HepG2 (cell line): ENCODE results near the gene SEH1L.

ENCODE experiments used
- CENPT ChIP-seq: sonication (generic); formaldehyde crosslinking; IDR thresholded peaks from 2 replicates; pipeline ENCODE4 v1.8.0; 2022; ENCODE audit warnings: low read depth, mild to moderate bottlenecking, moderate library complexity, missing genetic modification reagents
- CTCF ChIP-seq: sonication (generic); formaldehyde crosslinking; IDR thresholded peaks from 2 replicates; pipeline ENCODE4 v1.5.0; 2020; ENCODE audit warnings: mild to moderate bottlenecking, missing genetic modification reagents, moderate library complexity
- HOMEZ ChIP-seq: IDR thresholded peaks from 2 replicates; pipeline ENCODE4 v1.6.1; 2016; ENCODE audit warnings: low read depth
- MTA3 ChIP-seq: sonication (generic); formaldehyde crosslinking; IDR thresholded peaks from 2 replicates; pipeline ENCODE4 v1.4.0; 2020; ENCODE audit warnings: missing genetic modification reagents
- SNAPC5 ChIP-seq: sonication (generic); formaldehyde crosslinking; IDR thresholded peaks from 2 replicates; pipeline ENCODE4 v1.8.1; 2023; ENCODE audit warnings: mild to moderate bottlenecking, missing genetic modification reagents, borderline replicate concordance
- ZBTB7A ChIP-seq: sonication (generic); formaldehyde crosslinking; IDR thresholded peaks from 2 replicates; pipeline ENCODE4 v1.8.0; 2022; ENCODE audit warnings: mild to moderate bottlenecking, missing genetic modification reagents
- ZFP36L2 ChIP-seq: sonication (generic); formaldehyde crosslinking; IDR thresholded peaks from 2 replicates; pipeline ENCODE4 v1.4.0; 2020; ENCODE audit warnings: missing genetic modification reagents
- ZNF274 ChIP-seq: sonication (generic); formaldehyde crosslinking; IDR thresholded peaks from 2 replicates; pipeline ENCODE4 v1.5.1; 2020; ENCODE audit warnings: mild to moderate bottlenecking, missing genetic modification reagents
- ZNF770 ChIP-seq: sonication (generic); formaldehyde crosslinking; IDR thresholded peaks from 2 replicates; pipeline ENCODE4 v1.5.0; 2020; ENCODE audit warnings: mild to moderate bottlenecking, missing genetic modification reagents

GRCh38 chr18:12911929-12912703 is 35.7 kb upstream of the SEH1L start:
- TF ChIP-seq MTA3 (CRISPR knock-in tag) = no peak
- no peak for TF ChIP-seq SNAPC5 (CRISPR knock-in tag)
- TF ChIP-seq ZBTB7A = no peak
- TF ChIP-seq ZNF274 = no peak
- no peak for TF ChIP-seq CENPT (CRISPR knock-in tag)
- TF ChIP-seq ZNF770 (CRISPR knock-in tag) = no peak
- TF ChIP-seq HOMEZ (CRISPR knock-in tag) = no peak
- TF ChIP-seq CTCF = no peak
- TF ChIP-seq ZFP36L2 (CRISPR knock-in tag) = no peak
